C4-2B (cell line): ENCODE data around the gene TXNDC9.

Source experiments
- ZFX ChIP-seq: fragments of 450-650 bp; IDR thresholded peaks from 2 replicates; pipeline ENCODE4 v1.6.1; 2017
- TF ChIP-seq, protein P1 (sequence below): fragments of 450-650 bp; conservative IDR thresholded peaks from 2 replicates; pipeline ENCODE4 v1.5.1; 2017; ENCODE audit warnings: mild to moderate bottlenecking

DNA sequence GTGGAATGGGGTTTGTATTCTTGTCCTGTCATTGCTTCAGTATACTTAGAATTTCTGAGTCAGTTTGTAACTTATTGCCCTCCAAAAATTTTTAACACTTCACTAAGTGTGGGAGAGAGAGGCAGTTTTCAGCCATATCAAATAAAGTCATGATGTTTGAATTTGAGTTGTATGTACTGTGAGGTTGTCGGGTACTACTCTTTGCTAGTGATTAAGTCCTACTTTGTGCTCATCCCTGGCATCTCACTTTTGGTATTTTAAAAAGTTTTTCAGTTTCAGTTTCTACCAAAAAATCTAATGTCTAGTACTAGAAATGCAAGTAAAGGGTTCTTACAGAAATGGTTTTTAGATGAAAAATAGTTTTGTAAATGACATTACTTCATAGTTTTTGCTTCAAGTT is 41.7 kb upstream of the TXNDC9 start:
- TF ChIP-seq, protein P1, sequence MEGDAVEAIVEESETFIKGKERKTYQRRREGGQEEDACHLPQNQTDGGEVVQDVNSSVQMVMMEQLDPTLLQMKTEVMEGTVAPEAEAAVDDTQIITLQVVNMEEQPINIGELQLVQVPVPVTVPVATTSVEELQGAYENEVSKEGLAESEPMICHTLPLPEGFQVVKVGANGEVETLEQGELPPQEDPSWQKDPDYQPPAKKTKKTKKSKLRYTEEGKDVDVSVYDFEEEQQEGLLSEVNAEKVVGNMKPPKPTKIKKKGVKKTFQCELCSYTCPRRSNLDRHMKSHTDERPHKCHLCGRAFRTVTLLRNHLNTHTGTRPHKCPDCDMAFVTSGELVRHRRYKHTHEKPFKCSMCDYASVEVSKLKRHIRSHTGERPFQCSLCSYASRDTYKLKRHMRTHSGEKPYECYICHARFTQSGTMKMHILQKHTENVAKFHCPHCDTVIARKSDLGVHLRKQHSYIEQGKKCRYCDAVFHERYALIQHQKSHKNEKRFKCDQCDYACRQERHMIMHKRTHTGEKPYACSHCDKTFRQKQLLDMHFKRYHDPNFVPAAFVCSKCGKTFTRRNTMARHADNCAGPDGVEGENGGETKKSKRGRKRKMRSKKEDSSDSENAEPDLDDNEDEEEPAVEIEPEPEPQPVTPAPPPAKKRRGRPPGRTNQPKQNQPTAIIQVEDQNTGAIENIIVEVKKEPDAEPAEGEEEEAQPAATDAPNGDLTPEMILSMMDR, result no peak
- no peak for TF ChIP-seq ZFX
